ENCODE data around the gene IL17REL. TPM values are rescaled to one million over a fixed set of nuclear protein-coding genes. Genes with fewer than 3 reads are reported as not detected.

Gene IL17REL
- total RNA-seq, 1 donor from 2014 or later: not detected

- DNase-seq (ENCODE audit: extremely low read depth, low read depth, low spot score): peak; percentile 71
Observed at GRCh38 chr22:49970528-49971231, 41.9 kb downstream of the IL17REL start.

- DNase-seq (ENCODE audit: extremely low read depth, low read depth, low spot score): no peak
Observed at GRCh38 chr22:49969751-49970527, 42.6 kb downstream of the IL17REL start.

DNA sequence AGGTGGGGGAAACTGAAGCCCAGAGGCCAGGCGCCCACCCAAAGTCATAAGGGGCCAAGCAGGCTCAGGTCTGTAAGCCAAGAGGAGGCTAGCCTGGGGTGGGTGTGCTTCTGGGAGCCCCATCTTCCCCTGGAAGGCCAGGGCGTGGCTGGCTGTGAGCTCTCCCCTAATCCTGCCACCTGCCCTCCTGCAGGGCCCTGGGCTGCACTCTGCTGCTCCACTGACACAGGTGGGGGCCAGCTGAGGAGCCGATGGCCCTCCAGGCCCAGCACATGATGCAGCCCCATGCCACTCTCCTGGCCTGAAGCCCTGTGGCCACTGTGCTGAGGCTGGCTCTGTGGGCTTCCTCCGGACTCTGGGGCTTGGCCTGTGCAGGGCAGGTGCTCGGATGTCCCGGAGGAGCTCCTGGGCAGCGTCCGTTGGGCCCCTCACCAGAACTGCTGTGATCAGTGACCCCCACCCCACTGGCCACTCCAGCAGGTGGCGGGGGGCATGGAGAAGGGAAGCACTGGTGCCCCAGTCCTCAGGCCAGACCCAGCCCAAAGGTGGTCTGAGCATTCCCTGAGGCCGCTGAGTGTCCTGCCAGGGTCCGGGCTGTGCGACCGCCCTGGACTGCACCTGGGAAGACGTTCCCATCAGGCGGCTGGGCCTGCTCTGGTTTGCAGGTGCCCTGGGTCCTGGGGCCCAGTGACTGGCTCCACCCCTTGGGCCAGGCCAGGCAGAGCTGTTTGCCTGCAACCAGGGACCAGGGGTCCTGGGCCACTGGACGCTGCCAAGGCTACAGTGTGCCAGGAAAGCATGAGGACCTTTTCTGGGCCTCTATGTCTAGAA lies 43.5 kb downstream of the IL17REL start:
- no peak for DNase-seq (ENCODE audit: extremely low read depth, low read depth, low spot score)

- no peak for DNase-seq (ENCODE audit: extremely low read depth, low read depth, low spot score)
Observed at GRCh38 chr22:49968313-49968830, 44.2 kb downstream of the IL17REL start.

DNA sequence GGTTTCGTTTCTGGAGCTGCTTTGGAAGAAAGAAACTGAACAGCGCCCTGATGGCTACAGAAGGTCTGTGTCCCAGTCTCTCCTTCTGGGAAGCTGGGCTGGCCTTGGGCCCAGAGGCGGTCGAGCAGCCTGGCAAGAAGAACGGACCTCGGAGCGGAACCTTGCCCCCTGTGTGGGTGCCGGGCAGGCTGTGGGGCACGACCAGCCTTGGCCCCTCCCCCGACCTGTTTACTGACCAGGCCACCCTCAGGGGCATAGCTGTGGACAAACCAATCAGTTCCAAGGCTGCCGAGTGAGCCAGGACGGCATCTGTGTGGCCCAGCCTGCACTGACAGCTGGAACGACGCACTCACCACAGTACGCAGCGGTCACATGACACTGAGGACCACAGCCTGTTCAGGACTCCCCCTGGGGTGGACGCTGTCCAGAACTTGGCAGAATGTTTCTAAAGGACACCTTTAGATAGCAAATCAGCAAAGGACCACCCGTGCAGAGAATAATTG lies 44.8 kb downstream of the IL17REL start:
- DNase-seq (ENCODE audit: extremely low read depth, low read depth, low spot score): no peak

DNA sequence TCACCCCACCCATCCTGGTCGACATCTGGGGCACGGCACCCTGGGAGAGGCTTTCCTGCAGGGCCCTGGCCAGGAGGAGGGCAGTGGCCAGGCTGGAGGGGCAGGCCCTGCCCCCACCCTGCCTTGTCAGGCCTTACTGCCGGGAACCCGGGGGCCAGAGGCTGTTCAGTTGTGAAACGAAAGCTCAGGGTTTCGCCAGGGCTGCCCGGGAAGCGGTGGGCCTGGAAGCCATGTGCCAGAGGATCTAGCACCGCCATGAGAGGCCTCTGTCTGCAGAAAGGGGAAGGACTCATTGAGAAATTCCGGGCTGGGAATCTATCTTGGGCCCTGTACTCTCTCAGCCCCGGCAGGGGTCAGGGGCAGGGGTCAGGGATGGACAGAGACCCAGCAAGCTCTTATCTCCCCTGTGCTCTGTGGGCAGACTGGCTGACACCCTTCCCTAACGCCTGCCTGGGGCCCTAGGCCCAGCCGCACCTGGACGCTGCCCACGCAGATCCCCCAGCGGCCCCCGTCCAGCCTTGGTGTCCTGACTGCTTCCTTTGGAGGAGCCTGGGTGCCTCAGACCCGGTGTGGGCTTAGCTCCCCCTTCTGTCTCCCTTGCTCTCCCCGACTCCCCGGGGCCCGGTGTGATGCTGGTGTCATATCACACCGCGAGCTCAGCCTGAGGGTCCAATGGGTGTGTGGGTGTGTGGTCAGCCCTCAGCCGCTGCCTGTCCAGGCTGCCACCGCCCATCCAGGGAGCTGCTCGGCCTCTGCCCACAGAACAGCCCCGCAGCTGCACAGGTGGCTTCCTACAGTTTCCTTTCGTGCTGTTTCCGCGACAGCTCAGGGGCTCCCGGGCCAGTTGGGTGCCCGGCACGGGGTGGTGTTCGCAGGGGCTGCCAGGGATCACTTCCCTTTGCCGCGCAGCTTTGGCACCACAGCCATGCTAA lies 45.5 kb downstream of the IL17REL start:
- no peak for DNase-seq (ENCODE audit: extremely low read depth, low read depth, low spot score)

GRCh38 chr22:49966041-49966773 lies 46.4 kb downstream of the IL17REL start:
- DNase-seq (ENCODE audit: extremely low read depth, low read depth, low spot score): no peak

DNA sequence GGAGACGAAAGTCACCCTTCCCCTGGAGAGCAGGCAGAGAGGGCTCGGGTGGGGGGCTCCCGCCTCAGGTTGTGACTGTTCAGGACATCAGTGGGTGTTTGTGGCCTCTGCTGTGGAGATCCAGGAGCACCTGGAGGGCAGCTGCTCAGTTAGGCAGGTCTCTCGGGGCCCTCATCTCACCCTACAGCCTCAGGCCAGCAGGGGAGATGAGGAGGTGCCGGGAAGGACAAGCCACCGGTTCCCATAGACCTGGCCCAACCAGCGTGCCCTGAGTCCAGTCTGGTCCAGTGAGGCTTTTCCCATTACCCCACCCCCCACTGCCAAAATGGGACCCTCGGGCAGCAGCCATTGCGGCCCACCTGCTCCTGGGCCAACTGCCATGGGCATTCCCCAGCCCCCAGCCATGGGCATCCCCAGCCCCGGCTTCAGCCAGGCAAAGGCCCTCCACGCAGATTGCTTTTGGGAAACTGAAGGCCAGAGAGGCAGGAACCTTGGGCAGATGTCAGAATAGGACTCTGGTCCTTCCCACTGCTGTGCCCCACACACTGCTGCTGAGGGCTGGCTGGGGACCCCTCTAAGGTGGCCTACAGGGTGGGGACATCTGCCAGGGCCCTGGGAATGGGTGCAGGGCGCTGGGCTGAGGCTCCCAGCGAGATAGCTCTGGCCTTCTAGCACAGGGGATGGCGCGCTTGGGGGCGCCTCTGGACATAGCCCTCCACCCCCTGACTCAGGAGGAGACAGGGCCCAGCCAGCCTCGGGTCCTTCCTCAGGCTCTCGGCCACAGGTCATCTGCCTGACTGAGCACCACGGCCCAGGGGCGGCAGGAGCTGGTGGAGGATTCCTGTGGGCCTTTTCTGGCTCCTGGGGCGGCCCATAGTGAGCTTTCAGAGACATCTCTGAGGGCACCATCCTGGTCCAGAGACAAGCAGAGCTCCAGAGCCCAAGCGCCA lies 47.2 kb downstream of the IL17REL start:
- no peak for DNase-seq (ENCODE audit: extremely low read depth, low read depth, low spot score)

GRCh38 chr22:49964136-49965090 lies 48.2 kb downstream of the IL17REL start:
- no peak for DNase-seq (ENCODE audit: extremely low read depth, low read depth, low spot score)

DNA sequence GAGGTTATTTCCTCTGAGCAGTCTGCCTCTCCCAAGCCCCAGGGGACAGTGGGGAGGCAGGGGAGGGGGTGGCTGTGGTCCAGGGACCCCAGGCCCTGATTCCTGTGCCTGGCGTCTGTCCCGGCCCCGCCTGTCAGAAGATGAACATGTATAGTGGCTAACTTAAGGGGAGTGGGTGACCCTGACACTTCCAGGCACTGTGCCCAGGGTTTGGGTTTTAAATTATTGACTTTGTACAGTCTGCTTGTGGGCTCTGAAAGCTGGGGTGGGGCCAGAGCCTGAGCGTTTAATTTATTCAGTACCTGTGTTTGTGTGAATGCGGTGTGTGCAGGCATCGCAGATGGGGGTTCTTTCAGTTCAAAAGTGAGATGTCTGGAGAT lies 48.9 kb downstream of the IL17REL start:
- no peak for DNase-seq (ENCODE audit: extremely low read depth, low read depth, low spot score)

DNA sequence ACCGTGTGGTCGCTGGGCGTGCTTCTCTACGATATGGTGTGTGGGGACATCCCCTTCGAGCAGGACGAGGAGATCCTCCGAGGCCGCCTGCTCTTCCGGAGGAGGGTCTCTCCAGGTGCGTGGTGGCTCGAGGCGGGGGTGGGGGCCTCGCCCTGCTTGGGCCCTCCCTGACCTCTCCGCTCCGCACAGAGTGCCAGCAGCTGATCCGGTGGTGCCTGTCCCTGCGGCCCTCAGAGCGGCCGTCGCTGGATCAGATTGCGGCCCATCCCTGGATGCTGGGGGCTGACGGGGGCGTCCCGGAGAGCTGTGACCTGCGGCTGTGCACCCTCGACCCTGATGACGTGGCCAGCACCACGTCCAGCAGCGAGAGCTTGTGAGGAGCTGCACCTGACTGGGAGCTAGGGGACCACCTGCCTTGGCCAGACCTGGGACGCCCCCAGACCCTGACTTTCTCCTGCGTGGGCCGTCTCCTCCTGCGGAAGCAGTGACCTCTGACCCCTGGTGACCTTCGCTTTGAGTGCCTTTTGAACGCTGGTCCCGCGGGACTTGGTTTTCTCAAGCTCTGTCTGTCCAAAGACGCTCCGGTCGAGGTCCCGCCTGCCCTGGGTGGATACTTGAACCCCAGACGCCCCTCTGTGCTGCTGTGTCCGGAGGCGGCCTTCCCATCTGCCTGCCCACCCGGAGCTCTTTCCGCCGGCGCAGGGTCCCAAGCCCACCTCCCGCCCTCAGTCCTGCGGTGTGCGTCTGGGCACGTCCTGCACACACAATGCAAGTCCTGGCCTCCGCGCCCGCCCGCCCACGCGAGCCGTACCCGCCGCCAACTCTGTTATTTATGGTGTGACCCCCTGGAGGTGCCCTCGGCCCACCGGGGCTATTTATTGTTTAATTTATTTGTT lies 49.6 kb downstream of the IL17REL start:
- DNase-seq (ENCODE audit: extremely low read depth, low read depth, low spot score): no peak

GRCh38 chr22:49962012-49962750 lies 50.4 kb downstream of the IL17REL start:
- DNase-seq (ENCODE audit: extremely low read depth, low read depth, low spot score): no peak

GRCh38 chr22:49961601-49962011 lies 51.0 kb downstream of the IL17REL start:
- no peak for DNase-seq (ENCODE audit: extremely low read depth, low read depth, low spot score)

GRCh38 chr22:49961005-49961600 lies 51.5 kb downstream of the IL17REL start:
- DNase-seq (ENCODE audit: extremely low read depth, low read depth, low spot score): no peak

Data from glomerular endothelial cell (primary cell).